NB4 (cell line): ENCODE data around the gene PCDH15.

Experiments
- DNase-seq: peaks from one replicate; pipeline ENCODE4 v3.0.0; 2010; ENCODE audit warnings: low read depth
- H3K4me3 ChIP-seq: one replicate; pipeline ENCODE4 v1.5.1; 2011; ENCODE audit warnings: mild to moderate bottlenecking, low read depth, low read length, moderate library complexity
- CTCF ChIP-seq: IDR thresholded peaks from one replicate; pipeline ENCODE4 v1.5.1; 2012; ENCODE audit warnings: low read depth, low read length
- MAX ChIP-seq: IDR thresholded peaks from 2 replicates; pipeline ENCODE4 v1.6.1; 2011; ENCODE audit warnings: low read depth, low read length
- MYC ChIP-seq: IDR thresholded peaks from 2 replicates; pipeline ENCODE4 v1.6.1; 2011; ENCODE audit warnings: low read depth, low read length
- POLR2A ChIP-seq: IDR thresholded peaks from 2 replicates; pipeline ENCODE4 v1.6.1; 2011; ENCODE audit warnings: mild to moderate bottlenecking; ENCODE audit not compliant: insufficient read length; ENCODE audit errors: extremely low read depth

PCDH15 gene

GRCh38 chr10:54319341-54319740, 481.7 kb downstream of the PCDH15 start:
- no peak for DNase-seq
- H3K4me3 ChIP-seq: no peak overlapping the region
- no peak for TF ChIP-seq POLR2A
- no peak for TF ChIP-seq CTCF
- no peak for TF ChIP-seq MYC
- TF ChIP-seq MAX: no peak

DNA sequence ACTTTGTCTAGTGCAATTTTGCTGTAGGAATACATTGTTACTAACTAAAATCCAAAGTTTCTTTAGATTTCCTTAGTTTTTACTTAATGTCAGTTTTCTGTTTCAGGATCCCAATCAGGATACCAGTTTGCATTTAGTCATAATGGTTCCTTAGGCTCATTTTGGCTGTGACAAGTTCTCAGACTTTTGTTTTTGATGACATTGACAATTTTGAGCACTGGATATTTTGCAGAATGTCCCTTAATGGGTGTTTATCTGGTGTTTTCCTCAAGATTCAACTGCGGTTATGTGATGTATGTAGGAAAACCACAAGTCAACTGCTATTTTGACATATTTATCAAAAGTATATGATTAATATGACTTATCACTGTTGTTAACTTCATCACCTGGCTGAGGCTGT, 482.6 kb downstream of the PCDH15 start:
- no peak for TF ChIP-seq MYC
- no peak for TF ChIP-seq POLR2A
- no peak for TF ChIP-seq MAX
- no peak for TF ChIP-seq CTCF
- DNase-seq: no peak
- no peak overlapping the region for H3K4me3 ChIP-seq

DNA sequence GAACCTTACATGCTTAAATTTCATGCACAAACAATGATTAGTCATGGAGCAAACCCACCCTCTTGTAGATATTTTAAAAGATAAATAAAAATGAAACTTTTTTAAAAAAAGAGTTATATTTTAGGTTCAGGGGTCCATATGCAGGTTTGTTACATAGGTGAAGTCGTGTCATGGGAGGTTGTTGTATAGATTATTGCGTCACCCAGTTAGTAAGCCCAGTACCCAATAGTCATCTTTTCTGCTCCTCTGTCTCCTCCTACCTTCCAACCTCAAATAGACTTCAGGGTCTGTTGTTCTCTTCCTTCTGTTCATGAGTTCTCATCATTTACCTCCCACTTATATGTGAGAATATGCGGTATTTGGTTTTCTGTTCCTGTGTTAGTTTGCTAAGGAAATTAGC, 486.6 kb downstream of the PCDH15 start:
- TF ChIP-seq POLR2A (no peak), MAX (no peak), CTCF (no peak), MYC (no peak)
- no peak for DNase-seq
- H3K4me3 ChIP-seq: no peak overlapping the region

DNA sequence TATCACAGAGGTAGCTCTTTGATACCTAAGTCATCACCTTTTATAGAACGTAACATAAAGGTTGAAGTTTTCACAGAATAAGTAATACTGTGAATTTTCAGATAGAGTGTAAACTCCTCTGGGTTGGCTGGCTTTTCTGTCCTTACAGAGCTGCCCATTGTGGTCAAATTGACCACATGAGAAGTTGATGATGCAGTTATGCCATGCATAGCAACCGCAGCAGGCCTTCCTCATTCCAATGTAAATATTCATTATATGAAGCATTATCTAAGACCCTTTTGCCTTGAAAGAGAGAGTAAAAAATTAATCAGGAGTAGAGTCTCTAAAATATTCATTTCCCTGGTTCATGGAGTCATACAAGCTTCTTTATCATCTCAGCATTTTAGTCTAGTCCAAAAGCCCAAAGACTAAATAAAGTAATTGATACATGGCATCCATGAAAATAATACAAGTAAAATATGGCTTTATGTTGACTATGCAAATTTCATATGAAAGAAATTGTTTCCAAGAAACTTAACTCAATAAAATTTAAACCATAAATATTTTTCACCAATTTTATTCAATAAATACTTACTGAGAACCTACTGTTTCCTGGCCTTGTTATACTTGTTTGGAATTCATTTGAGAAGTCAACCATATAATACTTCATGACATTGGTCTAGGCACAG, 516.4 kb downstream of the PCDH15 start:
- no peak overlapping the region for H3K4me3 ChIP-seq
- peak; percentile 2 for DNase-seq

DNA sequence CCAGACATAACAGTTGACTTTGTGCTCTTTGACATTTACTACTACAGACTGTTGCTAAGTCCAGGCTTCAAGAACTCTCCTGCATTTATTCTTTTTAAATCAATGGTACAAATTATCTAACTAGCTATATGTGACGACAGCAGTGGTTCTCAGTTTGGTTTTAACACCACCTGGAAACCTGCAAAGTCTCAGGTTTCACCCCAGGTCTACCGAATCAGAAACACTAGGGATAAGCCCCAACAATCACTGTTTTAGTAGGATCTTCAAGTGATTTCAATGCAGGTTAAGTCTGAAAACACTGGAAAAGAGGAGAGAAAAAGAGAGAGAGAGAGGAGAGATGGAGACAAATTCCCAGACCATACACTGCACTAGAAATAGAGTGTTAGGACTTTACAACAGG, 519.0 kb downstream of the PCDH15 start:
- no peak overlapping the region for H3K4me3 ChIP-seq
- TF ChIP-seq MAX: no peak
- no peak for TF ChIP-seq CTCF
- no peak for TF ChIP-seq MYC
- TF ChIP-seq POLR2A: no peak
- DNase-seq: no peak

More for the DNA sequence above, 516.4 kb downstream of the PCDH15 start:
- TF ChIP-seq POLR2A: no peak
- TF ChIP-seq CTCF: no peak

- no peak overlapping the region for H3K4me3 ChIP-seq
These were observed 534.6 kb downstream of the PCDH15 start for GRCh38 chr10:54266395-54266794.

More at GRCh38 chr10:54266395-54266794, 534.6 kb downstream of the PCDH15 start:
- DNase-seq: no peak
- no peak for TF ChIP-seq MYC
- no peak for TF ChIP-seq MAX
- no peak for TF ChIP-seq POLR2A
- TF ChIP-seq CTCF: no peak
